Measurements from ENCODE around the gene OR10A5.
"Not testable (repeated sequence)": the region's sequence is repeated elsewhere in the genome, so short reads cannot be mapped to it uniquely, and the experiment has no call there.

The OR10A5 gene, protein sequence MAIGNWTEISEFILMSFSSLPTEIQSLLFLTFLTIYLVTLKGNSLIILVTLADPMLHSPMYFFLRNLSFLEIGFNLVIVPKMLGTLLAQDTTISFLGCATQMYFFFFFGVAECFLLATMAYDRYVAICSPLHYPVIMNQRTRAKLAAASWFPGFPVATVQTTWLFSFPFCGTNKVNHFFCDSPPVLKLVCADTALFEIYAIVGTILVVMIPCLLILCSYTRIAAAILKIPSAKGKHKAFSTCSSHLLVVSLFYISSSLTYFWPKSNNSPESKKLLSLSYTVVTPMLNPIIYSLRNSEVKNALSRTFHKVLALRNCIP

DNA sequence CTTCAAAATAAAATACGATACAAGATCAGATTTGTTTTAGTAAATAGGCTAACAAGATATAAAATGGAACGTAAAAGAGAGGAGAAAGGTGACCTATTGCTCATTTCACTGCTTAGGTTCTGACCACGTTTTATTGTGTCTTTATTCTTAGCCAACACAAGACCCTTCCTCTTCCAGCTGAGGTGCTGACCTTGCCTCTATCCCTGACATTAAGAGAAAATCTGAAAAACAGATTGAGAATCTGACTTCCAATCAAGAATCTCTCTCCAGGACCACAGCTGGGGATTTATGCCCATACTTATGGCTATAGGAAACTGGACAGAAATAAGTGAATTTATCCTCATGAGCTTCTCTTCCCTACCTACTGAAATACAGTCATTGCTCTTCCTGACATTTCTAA, at the start of gene OR10A5:
Gene OR10A5, plus strand, starts transcription at position 301 of the 400 bp plus-strand sequence. Its CDS starts 0 bp downstream, at position 301.
- in situ Hi-C loops (cut with MboI; ENCODE audit: low sequenced_read_pairs) = no loop called here

GRCh38 chr11:6799402-6799801, 46.1 kb upstream of the OR10A5 start, which contains the start of gene OR6A2:
OR6A2 (minus strand) TSS chr11:6799689; CDS start chr11:6795708, 3,981 bp downstream.
- in situ Hi-C loops (cut with MboI; ENCODE audit: low sequenced_read_pairs) = no loop called here

DNA sequence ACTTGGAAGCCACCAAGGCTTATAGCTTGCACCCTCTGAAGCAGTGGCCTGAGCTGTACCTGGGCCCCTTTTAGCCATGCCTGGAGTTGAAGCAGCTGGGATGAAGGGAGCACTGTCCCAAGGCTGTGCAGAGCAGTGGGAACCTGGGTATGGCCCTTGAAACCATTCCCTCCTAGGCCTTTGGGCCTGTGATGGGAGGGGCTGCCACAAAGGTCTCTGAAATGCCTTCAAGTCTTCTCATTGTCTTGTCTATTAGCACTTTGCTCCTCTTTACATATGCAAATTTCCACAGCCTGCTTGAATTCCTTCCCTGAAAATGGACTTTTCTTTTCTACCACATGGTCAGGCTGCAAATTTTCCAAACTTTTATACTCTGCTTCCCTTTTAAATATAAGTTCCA, 44.4 kb upstream of the OR10A5 start:
- in situ Hi-C loops (cut with MboI; ENCODE audit: low sequenced_read_pairs) = not testable (repeated sequence)

- in situ Hi-C loops (cut with MboI; ENCODE audit: low sequenced_read_pairs) = no loop called here
Observed at GRCh38 chr11:6812390-6813005, 33.0 kb upstream of the OR10A5 start.

GRCh38 chr11:6813656-6814055, 31.8 kb upstream of the OR10A5 start:
- in situ Hi-C loops (cut with MboI; ENCODE audit: low sequenced_read_pairs) = no loop called here

- in situ Hi-C loops (cut with MboI; ENCODE audit: low sequenced_read_pairs) = no loop called here
Observed at GRCh38 chr11:6817694-6818093, 27.8 kb upstream of the OR10A5 start.

- in situ Hi-C loops (cut with MboI; ENCODE audit: low sequenced_read_pairs) = no loop called here
Observed at GRCh38 chr11:6818967-6819366, 26.5 kb upstream of the OR10A5 start.

DNA sequence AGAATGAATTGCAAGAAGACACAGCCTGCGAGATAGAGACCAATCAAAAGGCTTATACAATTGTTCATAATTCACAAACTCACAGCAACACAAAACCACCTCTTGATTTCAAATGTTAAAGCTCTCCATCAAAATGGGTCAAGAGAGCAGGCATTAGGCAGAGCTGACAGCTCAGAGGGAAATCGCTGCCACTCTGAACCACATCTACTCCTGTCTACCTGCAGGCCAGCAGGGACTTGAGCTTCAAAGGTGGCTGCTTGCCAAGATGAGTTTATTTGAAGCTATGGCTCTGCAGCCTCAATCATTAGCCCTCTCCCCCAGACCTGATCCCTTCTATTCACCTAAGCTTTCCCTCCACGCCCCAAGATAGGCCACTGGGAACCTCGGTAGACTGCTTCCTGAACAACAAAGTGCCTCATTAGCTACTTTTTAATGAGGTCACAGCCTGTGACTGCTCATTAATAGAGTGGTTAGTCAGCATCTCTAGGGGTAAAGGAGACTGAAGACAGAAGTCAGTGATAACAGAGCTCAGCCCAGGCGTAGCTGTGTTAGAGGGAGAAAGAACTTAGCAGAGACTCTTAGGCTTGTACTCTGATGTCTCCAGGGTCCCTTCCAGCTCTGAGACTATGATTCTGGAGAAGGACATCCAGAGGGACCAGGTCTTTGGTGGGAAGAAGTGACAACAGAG, 21.2 kb upstream of the OR10A5 start:
- in situ Hi-C loops (cut with MboI; ENCODE audit: low sequenced_read_pairs) = no loop called here

DNA sequence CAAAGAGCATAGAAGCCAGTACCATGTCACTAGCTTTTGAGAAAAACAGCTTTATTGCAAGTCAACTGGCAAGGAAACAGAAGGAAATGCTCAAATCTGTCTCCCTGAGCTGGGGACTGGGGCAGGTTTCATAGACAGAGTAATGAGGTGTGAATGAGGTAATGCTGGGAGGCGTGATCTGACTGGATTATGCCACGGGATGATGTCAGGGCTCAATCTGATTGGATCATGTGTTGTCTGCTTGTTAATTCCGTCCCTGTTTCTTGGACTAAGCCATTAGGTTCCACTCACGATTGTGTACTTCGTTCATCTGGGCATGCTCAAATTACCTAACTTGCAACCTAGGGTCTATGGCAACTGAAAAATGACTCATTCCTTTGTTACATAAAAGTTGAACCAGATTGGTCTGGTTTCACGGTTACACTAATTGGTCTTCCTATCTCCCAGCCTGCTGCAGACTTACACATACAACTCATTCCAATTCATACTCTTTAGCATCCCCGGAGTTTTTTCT, 20.2 kb upstream of the OR10A5 start:
- in situ Hi-C loops (cut with MboI; ENCODE audit: low sequenced_read_pairs) = no loop called here

DNA sequence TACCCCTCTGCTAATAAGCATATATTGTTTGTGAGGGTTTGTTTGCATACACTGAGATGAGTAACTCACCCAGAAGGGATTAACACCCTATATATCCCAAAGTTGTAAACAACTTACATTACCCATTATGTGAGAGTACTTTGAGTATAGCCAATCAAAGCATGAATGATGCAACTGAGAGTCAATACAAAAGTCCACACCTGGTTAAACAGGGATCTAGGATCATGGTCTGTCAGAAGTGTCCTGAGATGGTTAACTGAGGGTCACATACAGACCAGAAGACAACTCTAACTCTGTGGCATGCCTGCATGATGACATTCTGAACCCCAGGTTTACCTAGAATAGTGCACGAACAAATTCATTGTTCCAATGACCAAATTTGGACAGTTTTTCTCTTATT, 17.4 kb upstream of the OR10A5 start:
- in situ Hi-C loops (cut with MboI; ENCODE audit: low sequenced_read_pairs) = no loop called here

GRCh38 chr11:6833356-6833755, 12.1 kb upstream of the OR10A5 start:
- in situ Hi-C loops (cut with MboI; ENCODE audit: low sequenced_read_pairs) = no loop called here

GRCh38 chr11:6834021-6834420, 11.5 kb upstream of the OR10A5 start:
- in situ Hi-C loops (cut with MboI; ENCODE audit: low sequenced_read_pairs) = no loop called here

DNA sequence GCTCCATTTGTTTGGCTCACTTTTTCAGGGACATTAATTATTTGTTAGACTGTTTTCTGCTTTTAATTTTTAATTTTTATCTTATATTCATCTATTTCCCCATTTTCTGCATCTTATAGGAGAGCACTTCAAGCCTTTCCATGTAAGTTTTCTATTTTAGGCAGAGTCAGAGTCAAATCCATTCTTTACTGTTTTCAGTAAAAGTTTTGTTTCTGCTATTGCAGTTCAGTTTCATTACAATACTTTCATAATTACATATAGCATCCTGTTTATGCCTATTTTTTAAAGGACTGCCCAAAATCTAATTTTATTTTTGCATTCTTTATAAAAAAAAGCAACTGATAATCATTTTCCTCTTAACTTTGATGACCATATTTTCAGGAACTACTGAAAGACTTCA, 3.8 kb upstream of the OR10A5 start:
- in situ Hi-C loops (cut with MboI; ENCODE audit: low sequenced_read_pairs) = no loop called here

DNA sequence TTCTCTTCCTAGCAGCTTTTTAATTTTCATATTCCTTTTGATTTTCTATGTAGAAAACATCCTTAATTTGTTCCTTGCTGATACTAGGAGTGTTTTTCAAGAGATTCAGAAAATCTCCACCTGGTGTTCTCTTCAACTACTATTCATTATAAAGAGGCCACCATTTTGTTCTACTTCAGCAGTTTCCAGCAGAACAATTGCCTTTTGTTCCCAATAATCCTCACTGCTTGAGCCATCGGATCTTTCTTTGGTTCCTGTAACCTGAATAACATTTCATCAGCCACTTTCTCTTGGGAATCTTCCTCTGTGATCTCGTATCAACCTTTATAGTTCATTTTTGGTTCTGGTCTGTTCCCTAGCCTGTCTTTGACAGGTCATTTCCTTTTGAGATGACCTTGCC, 1.8 kb upstream of the OR10A5 start:
- in situ Hi-C loops (cut with MboI; ENCODE audit: low sequenced_read_pairs) = no loop called here

GRCh38 chr11:6844356-6844755, 1.1 kb upstream of the OR10A5 start:
- in situ Hi-C loops (cut with MboI; ENCODE audit: low sequenced_read_pairs) = no loop called here

GRCh38 chr11:6850526-6850925, 5.0 kb downstream of the OR10A5 start:
- in situ Hi-C loops (cut with MboI; ENCODE audit: low sequenced_read_pairs) = no loop called here

GRCh38 chr11:6854801-6855200, 9.3 kb downstream of the OR10A5 start:
- in situ Hi-C loops (cut with MboI; ENCODE audit: low sequenced_read_pairs) = not testable (repeated sequence)

- in situ Hi-C loops (cut with MboI; ENCODE audit: low sequenced_read_pairs) = no loop called here
Observed at GRCh38 chr11:6855971-6856541, 10.6 kb downstream of the OR10A5 start.

- in situ Hi-C loops (cut with MboI; ENCODE audit: low sequenced_read_pairs) = no loop called here
Observed at GRCh38 chr11:6856871-6857270, 11.4 kb downstream of the OR10A5 start.

DNA sequence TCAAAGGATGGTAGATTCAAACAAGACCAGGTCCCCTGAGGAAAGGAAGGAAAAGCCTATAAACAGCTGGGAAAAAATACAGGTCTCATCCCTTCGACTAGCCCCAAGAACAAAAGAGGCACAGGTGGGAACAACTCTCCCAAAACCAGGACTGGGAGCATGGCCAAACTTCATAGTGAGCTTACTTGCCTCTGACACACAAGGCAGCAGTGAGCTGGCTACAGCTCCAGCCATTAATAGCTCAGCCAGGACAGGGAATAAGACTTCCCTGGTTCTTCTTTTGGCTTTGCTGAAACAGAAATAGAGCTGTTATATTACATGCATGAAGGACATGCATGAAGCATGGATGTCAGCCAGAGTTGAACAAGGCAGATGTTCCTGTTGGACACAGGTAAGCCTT, 17.5 kb downstream of the OR10A5 start, which contains the start of gene OR10A2:
Gene OR10A2, plus strand, starts transcription at position 97 of the 400 bp plus-strand sequence. CDS start 6,698 bp downstream, outside the sequence.
- in situ Hi-C loops (cut with MboI; ENCODE audit: low sequenced_read_pairs) = no loop called here

DNA sequence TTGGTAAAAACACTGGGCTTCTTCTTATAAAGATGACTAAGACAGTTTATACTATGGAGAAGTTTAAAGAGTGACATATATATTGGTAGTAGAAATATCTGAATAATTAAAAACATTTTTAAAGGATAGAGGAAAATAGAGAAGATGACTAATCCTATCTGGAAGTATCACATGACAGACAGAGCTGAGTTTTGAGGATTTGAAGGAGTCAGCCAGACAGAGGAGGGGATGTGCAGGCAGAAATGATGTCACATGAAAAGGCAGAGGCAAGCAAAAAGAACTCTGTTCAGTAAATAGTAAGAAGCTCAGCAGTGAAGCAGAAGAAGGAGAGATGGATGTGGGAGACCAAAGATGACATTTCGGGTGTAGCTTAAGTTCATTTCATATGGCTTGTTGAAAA, 19.0 kb downstream of the OR10A5 start:
- in situ Hi-C loops (cut with MboI; ENCODE audit: low sequenced_read_pairs) = no loop called here
